NCI-H2171 (cell line): ENCODE results near the gene IDE.
"Not testable (repeated sequence)": the region's sequence is repeated elsewhere in the genome, so short reads cannot be mapped to it uniquely, and the experiment has no call there.

Experiments
- DNase-seq: peaks from one replicate; lab custom pipeline; 2025; lab: John Stamatoyannopoulos, UW

The IDE gene

GRCh38 chr10:92573798-92574547, at the start of gene IDE:
Gene IDE, minus strand, starts transcription at chr10:92574093. Its CDS starts 74 bp downstream, at chr10:92574019.
- DNase-seq = peak; percentile 59

GRCh38 chr10:92619368-92619767, 45.5 kb upstream of the IDE start:
- no peak for DNase-seq

GRCh38 chr10:92615515-92615914, 41.6 kb upstream of the IDE start:
- DNase-seq = no peak

- DNase-seq = no peak
Measured at GRCh38 chr10:92604841-92605240, 30.9 kb upstream of the IDE start.

- no peak for DNase-seq
Measured at GRCh38 chr10:92598321-92598720, 24.4 kb upstream of the IDE start.

GRCh38 chr10:92595505-92595904, 21.6 kb upstream of the IDE start:
- no peak for DNase-seq

GRCh38 chr10:92593619-92594588, 20.0 kb upstream of the IDE start:
- DNase-seq = no peak

GRCh38 chr10:92592761-92593618, 19.1 kb upstream of the IDE start, which contains the start of gene KIF11:
Gene KIF11, plus strand, starts transcription at chr10:92593130. Its CDS starts 246 bp downstream, at chr10:92593376.
- DNase-seq = peak; percentile 94

GRCh38 chr10:92591550-92592022, 17.7 kb upstream of the IDE start:
- peak; percentile 81 for DNase-seq

- DNase-seq = peak; percentile 24
Measured at GRCh38 chr10:92590623-92591549, 17.0 kb upstream of the IDE start.

- DNase-seq = not testable (repeated sequence)
Measured at GRCh38 chr10:92582347-92582746, 8.5 kb upstream of the IDE start.

GRCh38 chr10:92575961-92576360, 2.1 kb upstream of the IDE start:
- no peak for DNase-seq

GRCh38 chr10:92574548-92575261, 812 bp upstream of the IDE start:
- no peak for DNase-seq

- DNase-seq = no peak
Measured at GRCh38 chr10:92573091-92573797, 649 bp downstream of the IDE start.

- DNase-seq = no peak
Measured at GRCh38 chr10:92572362-92573090, 1.4 kb downstream of the IDE start.

GRCh38 chr10:92571649-92572048, 2.2 kb downstream of the IDE start:
- no peak for DNase-seq

GRCh38 chr10:92569663-92570062, 4.2 kb downstream of the IDE start:
- not testable (repeated sequence) for DNase-seq

- DNase-seq = no peak
Measured at GRCh38 chr10:92569071-92569470, 4.8 kb downstream of the IDE start.
